Prostate gland (tissue), 2 donors: ENCODE results near the gene TRAF1. TPM values are rescaled to one million over a fixed set of nuclear protein-coding genes. Genes with fewer than 3 reads are reported as not detected.
A peak's percentile ranks its signal among the peaks of the same experiment; 100 is the strongest.

ENCODE experiments used
- DNase-seq: peaks from one replicate; pipeline ENCODE4 v3.0.0-alpha.2; 2019; ENCODE audit warnings: low spot score
- H3K27ac ChIP-seq, 2 donors: fragments of 200-600 bp; sonication (generic); 2 replicates each; pipeline ENCODE4 v1.5.1; 2017 to 2019
- H3K27me3 ChIP-seq: fragments of 200-600 bp; sonication (generic); replicated peaks from 2 replicates; pipeline ENCODE4 v1.5.1; 2019; ENCODE audit not compliant: insufficient read depth
- H3K36me3 ChIP-seq, 2 donors: fragments of 200-600 bp; sonication (generic); 1 replicate in 1 of 2; 2 replicates in 1 of 2; pipeline versions ENCODE4 v1.5.1 to v1.8.1; 2017 to 2019
- H3K4me1 ChIP-seq: fragments of 200-600 bp; sonication (generic); replicated peaks from 2 replicates; pipeline ENCODE4 v1.5.1; 2019
- H3K4me3 ChIP-seq, 2 donors: fragments of 200-600 bp; sonication (generic); 2 replicates each; pipeline ENCODE4 v1.5.1; 2017 to 2019
- H3K9me3 ChIP-seq: fragments of 200-600 bp; sonication (generic); 2 replicates; pipeline ENCODE4 v1.5.1; 2017
- CTCF ChIP-seq, 4 experiments: fragments of 200-600 bp in 2 of 4; fragments of 450-650 bp in 2 of 4; sonication (generic) in 2 of 4; IDR thresholded peaks; 1 replicate in 3 of 4; 2 replicates in 1 of 4; pipeline ENCODE4 v1.5.1; 2016 to 2019; ENCODE audit warnings: antibody characterized with exemption in 4 of 4, mild to moderate bottlenecking in 2 of 4, moderate library complexity in 2 of 4
- POLR2A ChIP-seq: fragments of 450-650 bp; IDR thresholded peaks from one replicate; pipeline ENCODE4 v1.6.1; 2016; ENCODE audit warnings: antibody characterized with exemption, mild to moderate bottlenecking
- POLR2AphosphoS5 ChIP-seq: sonication (generic); formaldehyde crosslinking; IDR thresholded peaks from one replicate; pipeline ENCODE4 v1.6.1; 2017; ENCODE audit warnings: antibody characterized with exemption
- WGBS: methylation state at CpG from one replicate; pipeline ENCODE4 v1.1.5; 2018; 5-methylcytosine and 5-hydroxymethylcytosine counted together
- intact Hi-C: fragments of 100-400 bp; cut with DNase I; formaldehyde crosslinking; loops from one replicate; pipeline ENCODE4 v1.14.2; 2022
- total RNA-seq, 2 donors: library from RNA; depleted of rRNA; stranded (reverse); fragments of >200 nt; gene quantifications; one replicate each; pipeline ENCODE4 v1.1.0, GENCODE V29; 2016

Gene TRAF1
- total RNA-seq, 2 donors from 2014 or later, result 3.1 to 6.9 TPM

GRCh38 chr9:120936764-120937122 is 10.1 kb upstream of the TRAF1 start:
- no peaks in the 10 kb centered on the region for H3K27me3 ChIP-seq
- H3K9me3 ChIP-seq, result no peaks in the 10 kb centered on the region
- peak overlapping the region; percentile 80 to 84 for H3K27ac ChIP-seq
- intact Hi-C loops, result loop anchor here (2.0 to 10.0 kb wide), 4 partner anchors 60 to 182 kb away; partner anchors contain the start of genes CNTRL and PHF19
- no peaks in the 10 kb centered on the region for H3K36me3 ChIP-seq
- DNase-seq, result no peak
- TF ChIP-seq CTCF (IDR thresholded peaks at IDR 0.05), result no peak
- no peak for TF ChIP-seq POLR2A
- no peak for TF ChIP-seq POLR2AphosphoS5
- WGBS, result 49% methylated on average over 2 of the region's 2 CpGs
- no peak overlapping the region for H3K4me3 ChIP-seq
- peaks cover 16% of the 10 kb centered on the region for H3K4me1 ChIP-seq

GRCh38 chr9:120936011-120936763 is 9.6 kb upstream of the TRAF1 start:
- H3K27me3 ChIP-seq, result no peaks in the 10 kb centered on the region
- no peaks in the 10 kb centered on the region for H3K36me3 ChIP-seq
- peak overlapping the region; percentile 80 to 84 for H3K27ac ChIP-seq
- peak; percentile 94 for DNase-seq
- peaks cover 16% of the 10 kb centered on the region for H3K4me1 ChIP-seq
- intact Hi-C loops, result loop anchor here (2.0 to 10.0 kb wide), 4 partner anchors 59 to 181 kb away; partner anchors contain the start of genes CNTRL and PHF19
- TF ChIP-seq POLR2A (no peak), CTCF (IDR thresholded peaks at IDR 0.05) (peak; percentile 81 to 93 (median 92)), POLR2AphosphoS5 (peak; percentile 90)
- H3K4me3 ChIP-seq, result no peak overlapping the region
- no peaks in the 10 kb centered on the region for H3K9me3 ChIP-seq
- 5% methylated on average over 10 of the region's 10 CpGs for WGBS

GRCh38 chr9:120935383-120935857 is 8.8 kb upstream of the TRAF1 start:
- DNase-seq, result peak; percentile 100
- WGBS, result 1% methylated on average over 4 of the region's 4 CpGs
- peaks cover 16% of the 10 kb centered on the region for H3K4me1 ChIP-seq
- H3K4me3 ChIP-seq, result no peak overlapping the region
- no peaks in the 10 kb centered on the region for H3K36me3 ChIP-seq
- no peaks in the 10 kb centered on the region for H3K9me3 ChIP-seq
- intact Hi-C loops, result loop anchor here (10.0 kb wide), 2 partner anchors 139 to 181 kb away; partner anchors contain the start of gene CNTRL
- TF ChIP-seq POLR2AphosphoS5 (peak; percentile 98), POLR2A (peak; percentile 45), CTCF (IDR thresholded peaks at IDR 0.05) (no peak)
- H3K27ac ChIP-seq, result peak overlapping the region; percentile 80 to 84
- H3K27me3 ChIP-seq, result no peaks in the 10 kb centered on the region

GRCh38 chr9:120934281-120934680 is 7.7 kb upstream of the TRAF1 start:
- Histone ChIP-seq H3K27ac (peak overlapping the region; percentile 80 to 84), H3K4me3 (no peak overlapping the region), H3K27me3 (no peaks in the 10 kb centered on the region), H3K9me3 (no peaks in the 10 kb centered on the region), H3K36me3 (no peaks in the 10 kb centered on the region), H3K4me1 (peaks cover 16% of the 10 kb centered on the region)
- WGBS, result 11% methylated on average over 3 of the region's 3 CpGs
- TF ChIP-seq CTCF (IDR thresholded peaks at IDR 0.05) (no peak), POLR2A (no peak), POLR2AphosphoS5 (no peak)
- no peak for DNase-seq
- intact Hi-C loops, result loop anchor here (10.0 kb wide), 2 partner anchors 141 to 179 kb away; partner anchors contain the start of gene CNTRL
